MM.1S (cell line): ENCODE results near the gene CHST9.

Experiments used
- DNase-seq: peaks from one replicate; pipeline ENCODE4 v3.0.0-alpha.2; 2015
- H2AFZ ChIP-seq: fragments of 300-600 bp; sonication (generic); 2 replicates; pipeline ENCODE4 v1.6.0; 2016; ENCODE audit warnings: antibody characterized with exemption, low read length
- H3F3A ChIP-seq: fragments of 300-600 bp; sonication (generic); 2 replicates; pipeline ENCODE4 v1.6.1; 2016; ENCODE audit warnings: mild to moderate bottlenecking, antibody characterized with exemption, low read length, moderate library complexity, mixed read lengths; ENCODE audit not compliant: insufficient read depth
- H3K27ac ChIP-seq: fragments of 300-600 bp; sonication (generic); 2 replicates; pipeline ENCODE4 v1.5.1; 2016; ENCODE audit warnings: mild to moderate bottlenecking, low read length
- H3K27me3 ChIP-seq: fragments of 300-600 bp; sonication (generic); replicated peaks from 2 replicates; pipeline ENCODE4 v1.6.0; 2016; ENCODE audit warnings: low read length; ENCODE audit not compliant: insufficient read depth
- H3K36me3 ChIP-seq: fragments of 300-600 bp; sonication (generic); replicated peaks from 2 replicates; pipeline ENCODE4 v1.6.1; 2016; ENCODE audit warnings: mild to moderate bottlenecking, low read length, mixed read lengths; ENCODE audit not compliant: insufficient read depth
- H3K4me1 ChIP-seq: fragments of 300-600 bp; sonication (generic); 2 replicates; pipeline ENCODE4 v1.6.1; 2016; ENCODE audit warnings: low read length, mixed read lengths
- H3K4me2 ChIP-seq: fragments of 300-600 bp; sonication (generic); 2 replicates; pipeline ENCODE4 v1.6.0; 2016; ENCODE audit warnings: low read depth, low read length
- H3K4me3 ChIP-seq: fragments of 300-600 bp; sonication (generic); 2 replicates; pipeline ENCODE4 v1.5.1; 2016; ENCODE audit warnings: low read length, mixed read lengths
- H3K79me2 ChIP-seq: fragments of 300-600 bp; sonication (generic); 2 replicates; pipeline ENCODE4 v1.6.1; 2016; ENCODE audit warnings: mixed run types, low read length, mixed read lengths
- H3K9ac ChIP-seq: fragments of 300-600 bp; sonication (generic); 2 replicates; pipeline ENCODE4 v1.6.1; 2016; ENCODE audit warnings: low read length, mixed read lengths
- H3K9me2 ChIP-seq: fragments of 300-600 bp; sonication (generic); replicated peaks from 2 replicates; pipeline ENCODE4 v1.6.1; 2016; ENCODE audit warnings: mild to moderate bottlenecking, low read length, mixed read lengths; ENCODE audit not compliant: insufficient read depth
- H3K9me3 ChIP-seq: fragments of 300-600 bp; sonication (generic); replicated peaks from 2 replicates; pipeline ENCODE4 v1.6.1; 2016; ENCODE audit warnings: mild to moderate bottlenecking, low read length, mixed read lengths; ENCODE audit not compliant: insufficient read depth
- H4K20me1 ChIP-seq: fragments of 300-600 bp; sonication (generic); 2 replicates; pipeline ENCODE4 v1.6.1; 2016; ENCODE audit warnings: mild to moderate bottlenecking, low read length, moderate library complexity, mixed read lengths; ENCODE audit not compliant: insufficient read depth
- CTCF ChIP-seq: fragments of 300-600 bp; sonication (generic); IDR thresholded peaks from 2 replicates; pipeline ENCODE4 v1.5.1; 2016; ENCODE audit warnings: antibody characterized with exemption, low read length, mixed read lengths
- EZH2 ChIP-seq: fragments of 300-600 bp; sonication (generic); optimal IDR thresholded peaks from 2 replicates; pipeline ENCODE3; 2017; ENCODE audit warnings: low read depth, mild to moderate bottlenecking, antibody characterized with exemption, low read length, mixed read lengths
- EZH2phosphoT487 ChIP-seq: fragments of 300-600 bp; sonication (generic); IDR thresholded peaks from 2 replicates; pipeline ENCODE4 v1.6.1; 2018; ENCODE audit warnings: antibody characterized with exemption, low read length

The CHST9 gene

GRCh38 chr18:27188309-27188708 is 3.2 kb upstream of the CHST9 start:
- H3K36me3 ChIP-seq: no peaks in the 10 kb centered on the region
- no peaks in the 10 kb centered on the region for H3K27me3 ChIP-seq
- H3K9me3 ChIP-seq: no peaks in the 10 kb centered on the region
- H3K4me1 ChIP-seq: no peaks in the 10 kb centered on the region
- DNase-seq: no peak
- TF ChIP-seq CTCF: no peak
- TF ChIP-seq EZH2: no peak
- no peak for TF ChIP-seq EZH2phosphoT487
- no peaks in the 10 kb centered on the region for H3F3A ChIP-seq
- H3K4me3 ChIP-seq: no peak overlapping the region
- no peak overlapping the region for H3K27ac ChIP-seq
- no peak overlapping the region for H2AFZ ChIP-seq
- H3K79me2 ChIP-seq: no peaks in the 10 kb centered on the region
- no peak overlapping the region for H3K9ac ChIP-seq
- H3K4me2 ChIP-seq: no peak overlapping the region
- no peaks in the 10 kb centered on the region for H4K20me1 ChIP-seq
- H3K9me2 ChIP-seq: no peaks in the 10 kb centered on the region

GRCh38 chr18:27185897-27186296 is 789 bp upstream of the CHST9 start:
- Histone ChIP-seq H3K27me3 (no peaks in the 10 kb centered on the region), H3K9me2 (no peaks in the 10 kb centered on the region), H3K4me1 (no peaks in the 10 kb centered on the region), H3K9me3 (no peaks in the 10 kb centered on the region), H3K4me2 (no peak overlapping the region), H3K27ac (no peak overlapping the region), H3K79me2 (no peaks in the 10 kb centered on the region), H4K20me1 (no peaks in the 10 kb centered on the region), H3K4me3 (no peak overlapping the region), H3K9ac (no peak overlapping the region), H2AFZ (no peak overlapping the region), H3F3A (no peaks in the 10 kb centered on the region), H3K36me3 (no peaks in the 10 kb centered on the region)
- DNase-seq: no peak
- no peak for TF ChIP-seq EZH2
- TF ChIP-seq EZH2phosphoT487: no peak
- no peak for TF ChIP-seq CTCF

- Histone ChIP-seq H3K27me3 (no peaks in the 10 kb centered on the region), H3K9ac (no peak overlapping the region), H3F3A (no peaks in the 10 kb centered on the region), H3K4me3 (peak overlapping the region; percentile 54), H3K9me3 (no peaks in the 10 kb centered on the region), H3K36me3 (no peaks in the 10 kb centered on the region), H3K79me2 (no peaks in the 10 kb centered on the region), H3K4me1 (no peaks in the 10 kb centered on the region), H2AFZ (peak overlapping the region; percentile 80), H3K4me2 (peak overlapping the region; percentile 69), H4K20me1 (no peaks in the 10 kb centered on the region), H3K27ac (no peak overlapping the region), H3K9me2 (no peaks in the 10 kb centered on the region)
- no peak for TF ChIP-seq EZH2phosphoT487
- no peak for TF ChIP-seq CTCF
- TF ChIP-seq EZH2: no peak
- peak; percentile 18 for DNase-seq
Observed at GRCh38 chr18:27184115-27185024, 738 bp downstream of the CHST9 start.
